Measurements from ENCODE around the gene TRAPPC12.
"Not testable (repeated sequence)": the region's sequence is repeated elsewhere in the genome, so short reads cannot be mapped to it uniquely, and the experiment has no call there.

TRAPPC12 gene

GRCh38 chr2:3445891-3446290, 66.4 kb downstream of the TRAPPC12 start:
- no peak overlapping the region for H3K4me3 ChIP-seq (replicated peaks in 1 of 2; ENCODE audit: low read depth in 2 of 2, low read length in 2 of 2)
- no peak for DNase-seq (ENCODE audit: low read depth in 2 of 2)
- TF ChIP-seq CTCF (IDR thresholded peaks at IDR 0.05; ENCODE audit: low read depth, low read length), result no peak

- H3K4me3 ChIP-seq (replicated peaks in 1 of 2; ENCODE audit: low read depth in 2 of 2, low read length in 2 of 2), result no peak overlapping the region
- TF ChIP-seq CTCF (IDR thresholded peaks at IDR 0.05; ENCODE audit: low read depth, low read length), result no peak
- DNase-seq (ENCODE audit: low read depth in 2 of 2), result no peak
Observed at GRCh38 chr2:3446381-3446780, 66.9 kb downstream of the TRAPPC12 start.

- DNase-seq (ENCODE audit: low read depth in 2 of 2); H3K4me3 ChIP-seq (replicated peaks in 1 of 2; ENCODE audit: low read depth in 2 of 2, low read length in 2 of 2): not testable (repeated sequence)
Observed at GRCh38 chr2:3447186-3447585, 67.7 kb downstream of the TRAPPC12 start.

GRCh38 chr2:3447789-3448317, 68.4 kb downstream of the TRAPPC12 start:
- no peak for TF ChIP-seq CTCF (IDR thresholded peaks at IDR 0.05; ENCODE audit: low read depth, low read length)
- peak in 1 of 2 donors; percentile 8 for DNase-seq (ENCODE audit: low read depth in 2 of 2)
- H3K4me3 ChIP-seq (replicated peaks in 1 of 2; ENCODE audit: low read depth in 2 of 2, low read length in 2 of 2), result no peak overlapping the region

GRCh38 chr2:3448441-3448911, 69.0 kb downstream of the TRAPPC12 start:
- DNase-seq (ENCODE audit: low read depth in 2 of 2), result peak in 1 of 2 donors; percentile 46
- H3K4me3 ChIP-seq (replicated peaks in 1 of 2; ENCODE audit: low read depth in 2 of 2, low read length in 2 of 2), result not testable (repeated sequence)

GRCh38 chr2:3449086-3449485, 69.6 kb downstream of the TRAPPC12 start:
- no peak for TF ChIP-seq CTCF (IDR thresholded peaks at IDR 0.05; ENCODE audit: low read depth, low read length)
- DNase-seq (ENCODE audit: low read depth in 2 of 2), result peak in 1 of 2 donors; percentile 29
- H3K4me3 ChIP-seq (replicated peaks in 1 of 2; ENCODE audit: low read depth in 2 of 2, low read length in 2 of 2), result no peak overlapping the region

- DNase-seq (ENCODE audit: low read depth in 2 of 2), result no peak
- H3K4me3 ChIP-seq (replicated peaks in 1 of 2; ENCODE audit: low read depth in 2 of 2, low read length in 2 of 2), result no peak overlapping the region
Observed at GRCh38 chr2:3449936-3450335, 70.4 kb downstream of the TRAPPC12 start.

More at GRCh38 chr2:3449936-3450335, 70.4 kb downstream of the TRAPPC12 start:
- no peak for TF ChIP-seq CTCF (IDR thresholded peaks at IDR 0.05; ENCODE audit: low read depth, low read length)
